Measurements from ENCODE around the gene LRMDA.

The LRMDA gene

DNA sequence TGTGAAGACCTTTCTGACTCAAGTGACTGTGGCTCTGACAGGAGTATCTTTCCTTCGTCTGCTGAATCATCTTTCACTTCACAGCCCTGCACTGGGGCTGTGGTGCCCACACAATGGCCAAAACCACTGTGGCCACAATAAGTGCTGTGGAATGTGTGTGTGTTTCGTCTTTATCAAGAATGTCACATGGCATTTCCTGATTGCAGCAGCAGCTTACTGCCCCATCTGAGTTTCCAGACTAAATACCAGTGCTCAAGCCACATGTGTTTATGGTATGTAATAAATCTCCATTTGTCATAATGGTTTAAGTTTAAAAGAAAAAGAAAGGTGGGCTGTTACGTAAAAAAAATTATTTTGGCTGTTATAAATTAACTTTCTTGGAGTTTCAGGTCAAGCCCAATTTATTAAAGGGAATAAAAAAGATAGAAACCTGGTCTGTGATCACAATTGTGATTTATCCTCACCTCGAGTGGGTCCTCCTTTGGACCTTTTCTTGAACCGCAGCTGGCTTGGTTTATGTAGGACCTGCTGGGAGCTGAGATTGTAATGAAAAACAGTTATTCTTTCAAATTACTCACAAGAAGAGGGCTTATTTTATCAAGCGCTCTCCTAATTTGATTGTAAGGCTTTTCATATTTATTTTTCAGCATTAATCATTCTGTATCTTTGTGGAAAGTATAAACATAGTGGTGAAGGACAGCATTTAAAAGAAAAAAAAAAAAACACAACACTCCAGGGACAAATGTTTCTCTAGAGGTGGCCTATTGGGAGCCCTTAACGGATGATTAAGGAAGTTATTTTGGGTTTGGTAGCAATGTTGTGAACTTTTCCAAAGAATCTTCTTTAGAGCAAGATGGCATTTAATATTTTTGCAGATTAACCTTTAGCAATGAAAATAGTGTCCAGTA is 116.2 kb downstream of the LRMDA start:
- H3K9me3 ChIP-seq (ENCODE audit: severe bottlenecking) = no peaks in the 10 kb centered on the region
- no peak overlapping the region for H3K27ac ChIP-seq
- H3K4me3 ChIP-seq (ENCODE audit: low read depth, low read length) = no peak overlapping the region
- TF ChIP-seq, protein P1, sequence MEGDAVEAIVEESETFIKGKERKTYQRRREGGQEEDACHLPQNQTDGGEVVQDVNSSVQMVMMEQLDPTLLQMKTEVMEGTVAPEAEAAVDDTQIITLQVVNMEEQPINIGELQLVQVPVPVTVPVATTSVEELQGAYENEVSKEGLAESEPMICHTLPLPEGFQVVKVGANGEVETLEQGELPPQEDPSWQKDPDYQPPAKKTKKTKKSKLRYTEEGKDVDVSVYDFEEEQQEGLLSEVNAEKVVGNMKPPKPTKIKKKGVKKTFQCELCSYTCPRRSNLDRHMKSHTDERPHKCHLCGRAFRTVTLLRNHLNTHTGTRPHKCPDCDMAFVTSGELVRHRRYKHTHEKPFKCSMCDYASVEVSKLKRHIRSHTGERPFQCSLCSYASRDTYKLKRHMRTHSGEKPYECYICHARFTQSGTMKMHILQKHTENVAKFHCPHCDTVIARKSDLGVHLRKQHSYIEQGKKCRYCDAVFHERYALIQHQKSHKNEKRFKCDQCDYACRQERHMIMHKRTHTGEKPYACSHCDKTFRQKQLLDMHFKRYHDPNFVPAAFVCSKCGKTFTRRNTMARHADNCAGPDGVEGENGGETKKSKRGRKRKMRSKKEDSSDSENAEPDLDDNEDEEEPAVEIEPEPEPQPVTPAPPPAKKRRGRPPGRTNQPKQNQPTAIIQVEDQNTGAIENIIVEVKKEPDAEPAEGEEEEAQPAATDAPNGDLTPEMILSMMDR (IDR thresholded peaks at IDR 0.05; ENCODE audit: low read depth, low read length) = no peak
- H3K36me3 ChIP-seq = no peaks in the 10 kb centered on the region
- H3K27me3 ChIP-seq (ENCODE audit: insufficient read depth, low read depth, severe bottlenecking) = no peaks in the 10 kb centered on the region
- no peak for DNase-seq

DNA sequence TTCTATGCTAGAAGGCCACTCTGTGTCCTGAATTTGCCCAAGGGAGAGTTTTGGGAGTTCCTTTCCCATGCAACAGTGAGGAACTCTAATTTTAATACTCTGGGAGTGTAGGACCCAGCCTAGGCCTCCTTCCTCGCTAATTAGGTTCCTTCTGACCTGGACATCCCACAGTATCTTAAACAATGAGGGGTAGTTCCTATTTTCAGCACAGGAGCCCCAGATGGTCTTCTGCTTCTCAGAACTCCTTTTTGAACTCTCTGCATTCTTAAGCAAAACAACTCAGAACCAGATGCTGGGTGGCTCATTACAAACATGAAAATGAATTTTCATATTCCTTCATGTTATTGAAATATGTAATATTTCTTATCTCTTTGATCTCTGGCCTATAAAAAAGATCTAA is 116.9 kb downstream of the LRMDA start:
- DNase-seq = no peak
- no peaks in the 10 kb centered on the region for H3K9me3 ChIP-seq (ENCODE audit: severe bottlenecking)
- no peak overlapping the region for H3K4me3 ChIP-seq (ENCODE audit: low read depth, low read length)
- no peak overlapping the region for H3K27ac ChIP-seq
- no peaks in the 10 kb centered on the region for H3K27me3 ChIP-seq (ENCODE audit: insufficient read depth, low read depth, severe bottlenecking)
- no peaks in the 10 kb centered on the region for H3K36me3 ChIP-seq
- TF ChIP-seq, protein P1 (IDR thresholded peaks at IDR 0.05; ENCODE audit: low read depth, low read length) = no peak

DNA sequence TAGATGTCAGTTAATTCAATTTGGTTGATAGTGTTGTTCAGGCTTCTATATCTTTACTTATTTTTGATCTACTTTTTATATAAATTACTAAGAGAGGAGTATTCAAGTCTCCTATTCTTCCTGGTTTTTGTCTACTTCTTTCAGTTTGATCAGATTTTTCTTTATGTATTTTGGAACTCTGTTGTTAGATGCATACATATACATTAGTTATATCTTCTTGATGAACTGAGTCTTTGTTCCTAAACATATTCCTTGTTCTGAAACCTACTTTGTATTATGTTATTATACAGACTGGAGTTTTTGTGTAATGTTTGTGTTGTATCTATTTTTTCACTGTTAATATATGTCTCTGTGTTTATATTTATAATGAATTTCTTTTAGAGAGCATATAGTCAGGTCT is 118.8 kb downstream of the LRMDA start:
- H3K4me3 ChIP-seq (ENCODE audit: low read depth, low read length) = no peak overlapping the region
- H3K9me3 ChIP-seq (ENCODE audit: severe bottlenecking) = no peaks in the 10 kb centered on the region
- no peaks in the 10 kb centered on the region for H3K36me3 ChIP-seq
- no peaks in the 10 kb centered on the region for H3K27me3 ChIP-seq (ENCODE audit: insufficient read depth, low read depth, severe bottlenecking)
- no peak for DNase-seq
- TF ChIP-seq, protein P1 (IDR thresholded peaks at IDR 0.05; ENCODE audit: low read depth, low read length) = no peak
- H3K27ac ChIP-seq = no peak overlapping the region

DNA sequence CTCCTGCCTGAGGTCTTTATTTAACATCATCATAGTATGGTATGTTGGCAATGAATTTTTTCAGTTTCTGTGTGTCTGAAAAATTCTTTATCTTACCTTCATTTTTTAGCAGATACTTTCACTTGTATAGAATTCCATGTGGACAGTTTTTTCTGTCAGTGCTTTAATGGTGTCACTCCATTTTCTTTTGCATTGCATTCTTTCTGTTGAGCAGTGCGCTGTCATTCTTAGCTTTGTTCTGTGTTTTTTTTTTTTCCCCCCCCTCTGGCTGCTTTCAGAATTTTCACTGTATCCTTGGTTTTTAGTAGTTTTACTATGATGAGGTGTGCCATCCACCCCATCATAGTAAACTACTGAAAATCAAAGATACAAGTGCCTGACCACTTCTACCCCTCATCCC is 120.7 kb downstream of the LRMDA start:
- Histone ChIP-seq H3K9me3 (ENCODE audit: severe bottlenecking) (no peaks in the 10 kb centered on the region), H3K36me3 (no peaks in the 10 kb centered on the region), H3K27me3 (ENCODE audit: insufficient read depth, low read depth, severe bottlenecking) (no peaks in the 10 kb centered on the region), H3K27ac (no peak overlapping the region), H3K4me3 (ENCODE audit: low read depth, low read length) (no peak overlapping the region)
- TF ChIP-seq, protein P1 (IDR thresholded peaks at IDR 0.05; ENCODE audit: low read depth, low read length) = no peak
- no peak for DNase-seq

DNA sequence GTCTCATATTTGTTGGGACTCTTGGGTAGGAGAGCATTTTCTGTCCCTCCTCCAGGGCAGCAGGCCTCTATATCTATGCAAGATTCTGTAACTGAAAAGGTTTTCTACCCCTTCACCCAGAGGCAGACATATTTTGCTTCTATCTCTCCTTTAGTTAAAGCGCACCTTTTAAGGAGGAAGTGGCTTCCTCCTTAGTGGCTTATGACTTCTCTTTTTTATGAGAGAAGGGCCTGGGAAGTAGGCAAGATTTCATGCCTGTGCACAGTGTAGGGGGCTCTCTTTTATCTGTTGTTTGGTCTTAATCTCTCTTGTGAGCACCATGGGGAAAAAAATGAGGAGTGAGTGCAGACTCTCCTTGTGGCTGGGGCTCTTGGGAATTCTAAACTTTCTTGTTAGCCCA is 122.1 kb downstream of the LRMDA start:
- Histone ChIP-seq H3K4me3 (ENCODE audit: low read depth, low read length) (no peak overlapping the region), H3K9me3 (ENCODE audit: severe bottlenecking) (no peaks in the 10 kb centered on the region), H3K36me3 (no peaks in the 10 kb centered on the region), H3K27ac (no peak overlapping the region), H3K27me3 (ENCODE audit: insufficient read depth, low read depth, severe bottlenecking) (no peaks in the 10 kb centered on the region)
- TF ChIP-seq, protein P1 (IDR thresholded peaks at IDR 0.05; ENCODE audit: low read depth, low read length) = no peak
- no peak for DNase-seq

All from WERI-Rb-1 (cell line).